ENCODE results near the gene HECA.
"Not testable (repeated sequence)": the region's sequence is repeated elsewhere in the genome, so short reads cannot be mapped to it uniquely, and the experiment has no call there.

The HECA gene, protein sequence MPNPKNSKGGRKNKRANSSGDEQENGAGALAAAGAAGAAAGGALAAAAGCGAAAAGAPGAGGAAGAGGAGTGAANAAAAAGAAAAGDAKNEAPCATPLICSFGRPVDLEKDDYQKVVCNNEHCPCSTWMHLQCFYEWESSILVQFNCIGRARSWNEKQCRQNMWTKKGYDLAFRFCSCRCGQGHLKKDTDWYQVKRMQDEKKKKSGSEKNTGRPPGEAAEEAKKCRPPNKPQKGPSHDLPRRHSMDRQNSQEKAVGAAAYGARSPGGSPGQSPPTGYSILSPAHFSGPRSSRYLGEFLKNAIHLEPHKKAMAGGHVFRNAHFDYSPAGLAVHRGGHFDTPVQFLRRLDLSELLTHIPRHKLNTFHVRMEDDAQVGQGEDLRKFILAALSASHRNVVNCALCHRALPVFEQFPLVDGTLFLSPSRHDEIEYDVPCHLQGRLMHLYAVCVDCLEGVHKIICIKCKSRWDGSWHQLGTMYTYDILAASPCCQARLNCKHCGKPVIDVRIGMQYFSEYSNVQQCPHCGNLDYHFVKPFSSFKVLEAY

DNA sequence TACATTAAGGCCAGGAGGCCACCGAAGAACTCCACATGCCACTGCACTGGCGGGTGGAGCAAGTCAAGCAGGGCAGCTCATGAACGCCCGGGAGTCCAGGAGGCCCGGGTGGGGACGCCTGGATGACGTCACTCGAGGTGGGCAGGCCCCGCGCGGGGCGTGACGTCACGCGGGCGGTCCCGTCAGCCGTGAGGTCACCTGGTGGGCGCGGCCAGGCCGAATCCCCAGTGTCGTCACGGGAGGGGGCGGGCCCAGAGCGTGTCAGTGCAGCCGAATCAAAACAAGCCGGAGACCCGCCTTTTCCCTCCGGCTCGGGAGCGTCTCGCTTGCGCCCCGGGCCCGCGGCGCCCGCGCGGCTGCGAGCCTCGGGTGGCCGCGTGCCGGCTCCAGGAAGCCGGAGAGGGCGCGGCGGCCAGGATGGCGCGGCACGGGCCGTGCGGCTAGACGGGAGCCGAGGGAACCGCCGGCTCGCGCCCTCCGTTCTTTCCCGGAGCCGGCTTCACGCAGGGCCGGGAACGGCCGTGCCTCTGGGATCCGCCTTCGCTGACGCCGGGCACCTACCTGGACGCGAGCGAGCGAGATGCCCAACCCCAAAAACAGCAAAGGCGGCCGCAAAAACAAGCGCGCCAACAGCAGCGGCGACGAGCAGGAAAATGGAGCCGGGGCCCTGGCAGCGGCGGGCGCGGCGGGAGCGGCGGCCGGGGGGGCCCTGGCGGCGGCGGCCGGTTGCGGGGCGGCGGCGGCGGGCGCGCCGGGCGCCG lies at the start of gene HECA:
HECA (plus strand) TSS at position 264 of the 761 bp plus-strand sequence; CDS start at position 581, 317 bp downstream.
- DNase-seq = peak; percentile 97

DNA sequence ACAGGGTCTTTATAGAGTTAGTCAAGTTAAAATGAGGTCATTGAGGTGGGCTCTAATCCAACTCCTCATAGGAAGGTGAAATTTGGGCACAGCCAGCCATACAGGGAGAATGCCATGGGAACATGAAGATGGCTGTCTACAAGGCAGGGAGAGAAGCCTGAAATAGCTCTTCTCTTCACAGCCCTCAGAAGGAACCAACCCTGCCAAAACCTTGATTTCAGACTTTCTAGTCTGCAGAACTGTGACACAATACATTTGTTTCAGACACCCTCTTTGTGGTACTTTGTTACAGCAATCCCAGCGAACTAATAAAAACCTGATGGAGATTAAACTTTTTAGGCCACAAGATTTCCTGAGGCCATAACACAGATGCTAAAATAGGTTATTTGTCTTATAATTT lies 43.1 kb upstream of the HECA start:
- DNase-seq = no peak

DNA sequence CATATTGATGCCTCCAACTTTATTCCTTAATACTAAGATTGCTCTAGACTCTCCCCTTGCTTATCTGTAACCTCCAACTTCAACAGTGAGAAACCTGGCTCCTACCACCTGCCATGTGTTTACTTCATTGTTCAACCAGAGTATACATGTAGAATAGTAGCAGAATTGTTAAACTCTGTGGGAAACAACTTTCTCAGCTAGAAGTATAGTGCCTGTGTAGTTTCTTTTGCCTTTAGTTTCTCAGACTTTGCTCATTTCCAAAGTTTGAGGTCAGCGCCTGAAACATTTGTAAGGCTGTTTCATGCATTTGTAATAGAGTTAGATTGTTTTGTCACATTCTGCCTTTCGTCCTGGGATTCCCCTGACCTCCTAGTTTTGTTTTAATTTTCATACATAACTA lies 34.9 kb upstream of the HECA start:
- no peak for DNase-seq

DNA sequence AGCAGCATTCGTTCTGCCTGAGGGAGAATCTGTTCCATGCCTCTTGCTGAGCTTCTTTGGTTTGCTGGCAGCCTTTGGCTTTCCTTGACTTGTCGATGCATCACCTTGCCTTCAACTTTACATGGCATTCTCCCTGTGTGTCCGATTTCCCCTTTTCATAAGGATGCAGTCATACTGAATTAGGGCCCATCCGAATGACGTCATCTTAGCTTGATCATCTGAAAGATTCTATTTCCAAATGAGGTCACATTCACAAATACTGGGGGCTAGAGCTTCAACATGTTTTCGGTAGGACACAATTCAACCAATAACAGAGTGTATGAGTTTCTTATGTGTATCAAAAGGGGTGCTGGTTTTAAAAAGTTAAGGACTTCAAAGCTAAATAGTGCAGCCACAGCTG lies 27.8 kb upstream of the HECA start:
- no peak for DNase-seq

DNA sequence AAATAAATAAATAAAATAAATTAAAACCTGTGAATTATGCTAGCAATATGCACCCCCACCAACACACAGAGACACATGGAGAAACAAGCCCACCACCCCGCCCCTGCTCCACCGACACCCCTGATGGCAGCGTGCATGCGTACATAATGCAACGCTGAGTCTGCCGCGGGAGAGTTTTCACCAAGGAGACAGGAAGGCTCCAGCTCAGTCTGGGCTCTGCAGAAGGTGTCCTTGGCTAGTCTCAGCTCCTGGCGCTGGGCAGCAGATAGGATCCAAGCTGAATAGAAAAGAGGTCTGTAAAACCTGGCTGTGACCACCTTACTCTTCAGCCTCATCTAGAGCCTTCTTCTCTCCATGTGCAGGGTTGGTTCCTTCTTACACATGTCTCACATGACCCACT lies 26.5 kb upstream of the HECA start:
- DNase-seq = no peak

DNA sequence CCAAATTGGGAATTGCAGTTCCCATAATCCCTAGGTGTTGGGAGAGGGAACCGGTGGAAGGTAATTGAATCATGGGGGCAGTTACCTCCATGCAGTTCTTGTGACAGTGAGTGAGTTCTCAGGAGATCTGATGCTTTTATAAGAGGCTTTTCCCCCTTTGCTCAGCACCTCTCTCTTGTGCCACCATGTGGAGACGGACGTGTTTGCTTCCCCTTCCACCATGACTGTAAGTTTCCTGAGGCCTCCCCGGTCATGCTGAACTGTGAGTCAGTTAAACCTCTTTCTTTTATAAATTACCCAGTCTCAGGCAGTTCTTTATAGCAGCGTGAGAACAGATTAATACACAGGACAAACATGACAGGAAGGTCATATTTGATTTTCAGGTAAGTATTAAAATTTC lies 25.3 kb upstream of the HECA start:
- DNase-seq = peak; percentile 83

DNA sequence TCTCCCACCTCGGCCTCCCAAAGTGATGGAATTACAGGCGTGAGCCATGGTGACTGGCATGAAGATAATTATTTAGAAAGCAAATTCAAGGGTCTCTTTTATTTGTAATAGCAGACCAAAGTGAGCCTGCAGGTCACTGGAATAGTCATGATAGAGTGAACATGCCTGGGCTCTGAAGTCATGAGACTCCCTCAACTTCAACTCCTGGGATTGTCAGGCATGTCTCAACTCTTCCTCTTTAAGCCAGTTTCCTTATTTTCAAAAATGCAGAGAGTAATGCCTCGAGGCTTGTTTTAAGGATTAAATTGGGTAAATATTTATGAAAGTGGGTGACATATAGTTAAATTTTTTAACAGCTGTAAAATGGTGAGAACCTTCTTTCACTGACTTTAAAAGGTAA lies 22.7 kb upstream of the HECA start:
- no peak for DNase-seq

DNA sequence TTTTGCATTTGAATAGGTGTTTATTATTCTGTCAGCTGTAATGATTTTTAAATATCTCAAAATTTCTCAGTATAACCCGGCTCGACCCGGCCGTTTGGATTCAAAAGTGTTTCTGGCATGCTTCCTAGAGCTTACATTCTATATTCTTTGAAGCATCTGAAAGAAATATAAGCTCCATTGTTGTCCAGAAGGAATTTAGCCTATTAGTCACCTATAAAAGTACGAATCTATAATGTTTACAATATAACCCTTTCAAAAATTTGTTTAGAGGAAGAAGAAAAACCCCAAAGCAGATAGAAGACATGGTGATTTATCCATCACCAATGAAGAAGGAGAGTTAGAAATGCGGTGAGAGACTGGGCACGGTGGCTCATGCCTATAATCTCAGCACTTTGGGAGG lies 22.3 kb upstream of the HECA start:
- DNase-seq = no peak

DNA sequence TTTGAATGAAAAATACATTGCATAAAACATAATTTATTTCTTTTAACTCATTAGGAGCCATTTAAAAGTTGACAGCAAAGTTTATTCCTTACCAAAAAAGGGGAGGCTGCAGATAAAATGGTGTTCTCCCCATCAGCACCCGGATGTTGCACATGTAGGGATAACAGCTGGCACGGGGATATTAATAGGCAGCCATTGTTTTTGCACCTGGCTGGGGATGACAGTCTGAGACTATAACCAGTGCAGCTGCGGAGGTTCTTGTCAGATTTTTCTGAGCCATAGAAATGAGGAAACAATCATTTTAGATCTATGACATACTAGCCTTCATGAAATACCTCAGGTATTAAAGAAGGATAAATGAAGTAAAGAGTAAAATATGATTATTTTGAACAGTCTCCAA lies 20.1 kb upstream of the HECA start:
- DNase-seq = no peak

DNA sequence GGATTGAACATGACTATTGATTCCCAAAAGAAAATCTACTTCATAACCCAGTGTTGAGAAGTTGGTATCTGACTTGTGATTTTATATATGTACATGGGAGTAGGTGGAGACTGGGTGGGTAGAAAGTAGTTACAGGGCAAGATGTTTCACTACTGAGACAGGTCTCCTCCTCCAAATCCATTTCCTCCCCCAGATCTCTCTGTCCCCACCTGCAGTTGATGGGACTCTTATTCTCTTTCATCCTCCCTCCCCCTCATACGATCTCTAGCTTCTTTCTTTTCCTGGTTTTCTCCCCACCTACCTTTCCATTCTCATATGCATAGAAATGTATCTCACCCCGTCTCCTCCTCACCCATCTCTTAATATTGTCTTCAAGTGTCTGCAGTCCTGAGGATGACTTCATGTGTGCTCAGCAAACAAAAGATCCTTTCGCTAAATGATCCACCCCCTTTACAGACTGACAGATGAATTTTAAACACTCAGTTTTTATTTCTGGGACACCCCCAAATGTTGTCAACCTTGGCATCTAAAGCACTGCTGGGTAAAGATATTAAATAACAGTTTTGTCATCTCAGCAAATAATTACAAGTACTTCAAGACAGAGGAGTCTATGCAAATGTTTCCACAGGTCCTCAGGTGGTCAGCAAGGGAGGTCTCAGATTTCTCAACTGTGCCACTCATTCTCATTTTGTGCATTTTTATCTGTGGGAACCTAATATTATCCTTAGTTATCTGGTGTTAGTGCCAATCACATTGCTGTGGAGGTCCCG lies 18.7 kb upstream of the HECA start:
- DNase-seq = no peak

DNA sequence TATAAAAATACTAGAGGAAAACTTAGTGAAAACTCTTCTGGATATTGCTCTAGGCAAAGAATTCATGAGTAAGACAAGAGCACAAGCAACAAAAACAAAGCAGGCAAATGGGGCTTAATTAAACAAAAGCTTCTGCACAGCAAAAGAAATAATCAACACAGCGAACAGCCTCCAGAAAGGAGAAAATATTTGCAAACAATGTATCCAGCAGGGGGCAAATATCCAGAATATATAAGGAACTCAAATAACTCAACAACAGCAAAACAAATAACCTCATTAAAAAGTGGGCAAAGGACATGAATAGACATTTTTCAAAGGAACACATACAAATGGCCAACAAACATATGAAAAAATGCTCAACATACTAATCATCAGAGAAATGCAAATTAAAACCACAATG lies 17.1 kb upstream of the HECA start:
- no peak for DNase-seq

DNA sequence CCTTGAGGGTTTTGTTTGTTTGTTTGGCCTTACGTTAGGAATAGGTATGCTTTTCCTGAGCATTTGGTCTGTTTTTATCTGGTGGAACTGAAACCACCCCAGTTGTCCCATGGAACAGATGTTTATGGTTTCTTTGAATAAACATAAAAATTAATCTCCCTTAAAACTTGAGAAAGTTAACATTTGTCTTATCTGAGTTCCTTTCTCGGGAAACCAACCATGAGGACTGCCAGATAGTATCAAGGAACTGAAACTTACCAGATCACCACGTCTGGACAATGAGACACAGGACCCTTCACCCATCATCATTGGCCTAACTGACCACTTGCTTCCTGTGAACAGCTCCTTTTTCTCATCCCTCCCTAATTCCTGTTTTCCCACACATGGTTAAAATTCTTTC lies 15.3 kb upstream of the HECA start:
- DNase-seq = no peak

DNA sequence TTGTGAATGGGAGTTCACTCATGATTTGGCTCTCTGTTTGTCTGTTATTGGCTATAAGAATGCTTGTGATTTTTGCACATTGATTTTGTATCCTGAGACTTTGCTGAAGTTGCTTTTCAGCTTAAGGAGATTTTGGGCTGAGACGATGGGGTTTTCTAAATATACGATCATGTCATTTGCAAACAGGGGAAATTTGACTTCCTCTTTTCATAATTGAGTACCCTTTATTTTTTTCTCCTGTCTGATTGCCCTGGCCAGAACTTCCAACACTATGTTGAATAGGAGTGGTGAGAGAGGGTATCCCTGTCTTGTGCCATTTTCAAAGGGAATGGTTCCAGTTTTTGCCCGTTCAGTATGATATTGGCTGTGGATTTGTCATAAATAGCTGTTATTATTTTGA lies 12.1 kb upstream of the HECA start:
- not testable (repeated sequence) for DNase-seq

DNA sequence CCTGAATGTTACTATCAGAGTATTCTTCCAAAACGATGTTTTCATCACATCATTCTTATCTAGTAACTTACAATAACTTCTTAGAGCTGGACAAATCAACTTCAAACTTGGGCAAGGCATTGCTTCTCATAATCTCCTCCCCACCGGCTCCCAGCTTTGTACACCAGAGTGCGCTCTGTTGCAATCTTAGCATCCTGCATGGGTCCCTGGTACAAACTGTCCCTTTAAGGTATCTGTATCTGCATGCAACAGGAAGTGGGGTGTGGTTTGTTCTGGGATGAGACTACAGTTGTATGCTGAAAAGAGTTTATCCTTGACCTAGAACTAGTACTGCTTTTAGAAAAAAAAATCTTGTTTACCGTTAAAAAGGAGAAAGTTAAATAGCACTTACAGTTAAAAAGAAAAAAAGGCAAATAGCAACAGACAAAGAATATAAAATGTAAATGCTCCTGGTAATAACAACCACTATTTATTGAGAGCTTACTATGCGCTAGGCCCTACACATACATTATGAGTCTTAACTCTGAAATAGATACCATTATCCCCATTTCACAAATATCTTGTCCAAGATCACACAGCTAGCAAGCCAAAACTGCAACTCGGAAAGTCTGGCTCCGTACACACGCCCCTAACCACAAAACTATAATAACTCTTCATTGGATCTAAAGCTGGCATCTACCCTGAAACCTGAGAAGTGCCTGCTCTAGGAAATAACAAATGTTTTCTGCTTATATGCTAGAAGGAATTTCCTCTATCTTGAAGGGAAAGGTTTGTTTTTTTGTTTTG lies 9.8 kb upstream of the HECA start:
- peak; percentile 96 for DNase-seq

DNA sequence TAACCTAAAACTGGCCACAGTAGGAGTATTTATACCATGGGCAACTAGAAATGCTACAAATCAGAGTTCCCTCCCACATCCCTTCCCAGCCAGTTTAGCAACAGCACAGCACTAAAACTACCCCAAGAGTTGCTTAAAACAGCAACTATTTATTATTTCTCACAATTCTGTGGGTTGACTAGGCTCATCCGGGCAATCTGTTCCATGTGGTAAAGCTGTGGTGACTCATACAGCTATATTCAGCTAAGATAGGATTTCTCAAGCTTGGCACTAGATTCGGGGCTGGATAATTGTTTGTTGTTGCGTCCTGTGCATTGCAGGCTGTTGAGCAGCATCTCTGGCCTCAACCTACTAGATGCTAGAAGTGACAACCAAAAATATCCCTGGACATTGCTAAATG lies 8.6 kb upstream of the HECA start:
- DNase-seq = no peak

DNA sequence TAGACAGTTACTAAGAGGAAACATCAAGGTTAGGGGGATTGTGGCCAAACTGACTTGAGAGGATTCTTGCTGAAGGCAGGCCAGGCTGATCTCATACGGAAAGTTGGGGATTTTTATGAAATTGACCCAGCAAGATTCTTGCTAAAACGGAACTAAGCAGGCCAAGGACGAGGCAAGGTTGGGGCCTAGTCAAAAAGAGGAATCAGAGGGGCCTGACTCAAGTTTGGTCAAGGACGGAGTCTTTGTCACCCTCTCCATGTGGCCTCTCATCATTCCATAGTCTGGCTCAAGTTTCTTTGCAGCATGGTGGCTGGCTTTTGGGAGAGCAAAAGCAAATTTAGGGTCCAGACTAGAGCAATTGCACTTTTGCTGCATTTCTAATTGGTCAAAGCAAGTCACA lies 7.9 kb upstream of the HECA start:
- no peak for DNase-seq

DNA sequence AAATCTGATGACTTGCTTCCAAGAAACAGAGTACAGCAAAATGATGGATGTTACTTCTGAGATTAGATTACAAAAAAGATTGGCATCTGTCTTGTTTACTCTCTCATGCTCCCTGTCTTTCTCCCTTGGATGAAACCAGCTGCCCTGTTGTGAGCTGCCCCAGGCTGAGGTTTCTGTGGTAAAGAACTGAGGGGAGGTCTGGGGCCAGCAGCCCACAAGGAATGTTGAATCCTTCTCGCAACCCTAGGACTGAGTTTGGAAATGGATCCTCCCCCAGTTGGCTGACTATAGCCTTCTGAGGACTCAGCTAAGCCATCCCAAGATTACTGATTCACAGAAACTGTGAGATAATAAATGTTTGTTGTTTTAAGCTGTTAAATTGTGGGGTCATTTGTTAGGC lies 5.6 kb upstream of the HECA start:
- no peak for DNase-seq

DNA sequence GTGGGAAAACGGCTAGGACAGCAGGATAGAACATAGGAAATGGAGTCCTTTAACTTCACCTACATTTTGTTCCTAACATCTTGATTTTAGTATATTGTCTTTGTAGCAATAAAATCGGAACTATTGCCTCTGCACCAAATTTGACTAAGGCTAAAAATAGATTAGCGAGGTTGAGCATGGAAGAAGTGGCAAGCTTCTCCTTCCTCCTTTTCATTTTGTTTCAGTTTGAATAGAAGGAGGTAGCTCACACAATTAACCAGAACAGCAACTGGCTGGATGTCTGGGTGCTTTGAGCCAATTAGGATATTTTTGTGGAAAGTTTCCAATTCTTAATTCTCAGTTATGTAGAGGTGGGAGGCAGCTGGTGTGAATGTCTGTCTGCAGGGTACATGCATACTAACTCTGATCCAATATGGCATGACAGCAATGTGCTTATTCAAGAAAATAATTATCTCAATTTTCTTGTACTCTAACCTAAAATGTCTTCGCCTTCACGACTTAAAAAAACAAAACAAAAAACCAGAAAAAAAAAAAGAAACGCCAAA lies 3.1 kb upstream of the HECA start:
- DNase-seq = peak; percentile 51

DNA sequence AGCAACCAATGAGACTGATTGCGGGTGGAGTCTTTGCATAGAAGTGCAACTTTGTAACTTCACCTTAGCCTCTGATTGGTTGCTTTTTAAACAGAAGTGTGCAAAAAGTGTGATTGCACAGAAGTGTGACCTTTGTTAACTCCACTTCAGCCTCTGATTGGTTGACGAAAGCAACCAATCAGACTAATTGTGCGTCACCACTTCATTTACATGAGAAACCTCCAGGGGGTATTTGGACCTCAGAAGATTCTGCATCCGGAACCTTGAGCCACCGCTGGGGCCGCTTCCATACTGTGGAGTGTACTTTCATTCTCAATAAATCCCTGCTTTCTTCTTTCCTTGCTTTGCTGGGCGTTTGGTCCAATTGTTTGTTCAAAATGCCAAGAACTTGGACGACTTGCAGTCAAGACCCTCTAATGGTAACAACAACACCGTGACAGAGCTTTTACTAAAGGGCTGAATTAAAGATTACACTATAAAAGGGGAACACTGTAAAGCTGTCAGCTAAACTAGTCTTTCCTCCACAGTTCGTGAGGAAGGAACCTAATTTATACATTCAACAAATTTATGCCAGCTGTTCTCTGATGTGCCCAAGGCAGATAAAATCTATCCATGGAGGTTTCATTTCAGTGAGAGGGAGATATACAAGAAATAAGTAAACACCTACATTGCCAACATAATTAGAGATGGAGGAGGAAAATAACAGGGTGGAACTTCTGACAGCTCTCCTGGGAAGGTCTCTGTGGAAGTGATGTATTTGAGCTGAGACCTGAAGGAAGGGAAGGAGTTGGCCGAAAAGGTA lies 1.4 kb upstream of the HECA start:
- no peak for DNase-seq

DNA sequence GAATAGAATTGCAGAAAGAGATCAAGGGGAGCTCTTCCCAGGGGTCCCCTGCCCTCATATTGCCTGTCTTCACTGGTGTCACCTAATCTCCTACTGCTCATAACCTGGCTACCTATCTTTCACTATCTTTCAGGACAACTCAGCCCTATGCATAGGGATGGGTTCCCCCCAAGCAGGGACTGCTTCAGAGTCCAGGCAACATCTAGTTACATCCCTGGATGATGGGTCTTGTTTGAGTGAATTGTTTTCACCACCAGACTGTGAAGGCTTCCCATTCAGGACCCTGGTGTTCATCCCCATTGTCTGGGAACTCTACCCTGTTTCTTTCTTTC lies 850 bp upstream of the HECA start:
- no peak for DNase-seq
